Activated CD8-positive, alpha-beta T cell treated with anti-CD3 and anti-CD28 coated beads, Interleukin-2, amount 10 ng/mL, durations not matched to agents 7 days and 5 days (primary cell): Measurements from ENCODE around the gene KCNK4. TPM values are rescaled to one million over a fixed set of nuclear protein-coding genes. Genes with fewer than 3 reads are reported as not detected.

Experiments
- ATAC-seq: fragments of 150-1000 bp; cut with Tn5 transposase; one replicate; pipeline ENCODE4 v1.10.0; 2021; ENCODE audit warnings: moderate library complexity
- CTCF ChIA-PET: fragments of 350-600 bp; sonication (Branson Sonifier 250); formaldehyde crosslinking; loops from one replicate; lab custom pipeline; 2021; ENCODE audit warnings: antibody characterized with exemption; lab: Charles Lee
- POLR2A ChIA-PET: fragments of 350-600 bp; sonication (Branson Sonifier 250); formaldehyde crosslinking; loops from one replicate; lab custom pipeline; 2021; ENCODE audit warnings: antibody characterized with exemption; lab: Charles Lee
- DNase-seq: peaks from one replicate; pipeline ENCODE4 v3.0.0-alpha.2; 2020
- H3K27ac Mint-ChIP-seq: one replicate; pipeline ENCODE4 v1.8.0; 2021; ENCODE audit warnings: mild to moderate bottlenecking, mixed read lengths
- H3K27me3 Mint-ChIP-seq: one replicate; pipeline ENCODE4 v1.8.0; 2021; ENCODE audit warnings: low read depth, mixed read lengths
- H3K36me3 Mint-ChIP-seq: one replicate; pipeline ENCODE4 v1.8.0; 2021; ENCODE audit warnings: low read depth, mixed read lengths
- H3K4me1 Mint-ChIP-seq: one replicate; pipeline ENCODE4 v1.8.0; 2021; ENCODE audit warnings: low read depth, mixed read lengths
- H3K4me3 Mint-ChIP-seq: one replicate; pipeline ENCODE4 v1.8.0; 2021; ENCODE audit warnings: mild to moderate bottlenecking, mixed read lengths
- H3K9me3 Mint-ChIP-seq: one replicate; pipeline ENCODE4 v1.8.0; 2022; ENCODE audit warnings: mixed read lengths; ENCODE audit not compliant: insufficient read depth
- total RNA-seq, 2 experiments: library from RNA; stranded (reverse); gene quantifications; one replicate each; pipeline ENCODE4 v1.2.3, GENCODE V29; 2021

KCNK4 gene
- total RNA-seq, 2 experiments from 2014 or later: not detected

DNA sequence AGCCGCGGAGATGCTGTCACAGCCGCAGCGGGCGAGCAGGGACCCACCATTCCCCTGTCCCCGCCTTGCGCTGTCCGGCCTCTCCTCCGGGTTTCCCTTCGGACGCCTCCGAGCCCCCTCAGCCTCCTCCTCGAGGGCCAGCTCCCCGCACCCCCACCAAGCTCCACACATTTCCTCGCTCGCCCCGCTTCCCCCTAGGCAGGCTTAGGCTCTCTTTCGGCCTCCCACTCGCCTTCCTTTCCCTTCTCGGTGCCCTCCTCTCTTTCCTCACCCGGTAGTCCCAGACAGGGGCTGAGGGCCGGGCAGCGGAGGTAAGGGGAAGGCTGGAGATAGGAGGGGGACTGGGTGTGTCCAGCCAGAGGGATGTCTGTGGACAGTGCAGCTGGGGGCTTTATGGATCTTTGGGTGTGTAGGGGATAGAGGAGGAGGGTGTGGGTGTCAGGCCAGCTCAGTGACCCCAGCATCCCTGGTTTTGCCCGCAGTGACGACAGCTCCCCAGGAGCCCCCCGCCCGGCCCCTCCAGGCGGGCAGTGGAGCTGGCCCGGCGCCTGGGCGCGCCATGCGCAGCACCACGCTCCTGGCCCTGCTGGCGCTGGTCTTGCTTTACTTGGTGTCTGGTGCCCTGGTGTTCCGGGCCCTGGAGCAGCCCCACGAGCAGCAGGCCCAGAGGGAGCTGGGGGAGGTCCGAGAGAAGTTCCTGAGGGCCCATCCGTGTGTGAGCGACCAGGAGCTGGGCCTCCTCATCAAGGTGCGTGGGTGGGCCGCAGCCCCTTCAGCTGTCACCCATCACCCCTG lies 1.6 kb downstream of the KCNK4 start:
- no peaks in the 10 kb centered on the region for H3K9me3 Mint-ChIP-seq
- ChIA-PET CTCF (interaction anchor here (4.1 kb wide), 1 partner anchor 11 kb away, joined by 21 read pairs; the partner anchor contains the start of gene ESRRA), POLR2A (interaction anchor here (0.8 to 1.3 kb wide), 5 partner anchors 11 to 107 kb away, joined by 3 to 4 read pairs (median 3); partner anchors contain the start of genes FERMT3 and STIP1)
- peaks cover 17% of the 10 kb centered on the region for H3K4me1 Mint-ChIP-seq
- H3K27me3 Mint-ChIP-seq: peaks cover 62% of the 10 kb centered on the region
- H3K27ac Mint-ChIP-seq: no peak overlapping the region
- DNase-seq: no peak
- H3K36me3 Mint-ChIP-seq: peaks cover 2% of the 10 kb centered on the region
- ATAC-seq: peak; percentile 6
- no peak overlapping the region for H3K4me3 Mint-ChIP-seq

DNA sequence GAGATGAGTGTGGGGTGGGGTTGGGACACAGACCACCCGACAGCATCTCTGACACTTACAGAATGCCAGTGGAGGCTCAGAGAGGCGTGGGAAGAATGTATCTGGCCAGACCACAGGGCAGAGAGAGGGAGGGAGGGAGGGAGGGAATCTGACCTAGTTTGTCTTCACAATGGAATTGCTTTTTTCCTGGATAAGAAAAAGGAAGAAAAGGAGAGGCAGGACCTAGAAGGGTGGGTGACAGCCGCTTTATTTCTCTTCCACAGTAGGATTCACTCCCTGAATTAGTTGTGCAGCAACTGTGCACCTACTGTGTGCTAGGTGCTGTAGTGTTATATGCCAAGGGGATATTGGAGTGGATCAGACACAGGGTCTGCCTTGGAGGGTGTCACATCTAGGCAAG lies 3.7 kb downstream of the KCNK4 start:
- Mint-ChIP-seq H3K4me1 (peaks cover 22% of the 10 kb centered on the region), H3K9me3 (no peaks in the 10 kb centered on the region), H3K4me3 (no peak overlapping the region), H3K27ac (no peak overlapping the region), H3K27me3 (peaks cover 81% of the 10 kb centered on the region), H3K36me3 (peaks cover 2% of the 10 kb centered on the region)
- DNase-seq: no peak
- CTCF ChIA-PET: interaction anchor here (4.1 kb wide), 1 partner anchor 9 kb away, joined by 21 read pairs; the partner anchor contains the start of gene ESRRA
- ATAC-seq: no peak
- POLR2A ChIA-PET: interaction anchor here (0.6 to 0.7 kb wide), 2 partner anchors 50 to 65 kb away, joined by 3 to 8 read pairs; no protein-coding TSS in a partner anchor

DNA sequence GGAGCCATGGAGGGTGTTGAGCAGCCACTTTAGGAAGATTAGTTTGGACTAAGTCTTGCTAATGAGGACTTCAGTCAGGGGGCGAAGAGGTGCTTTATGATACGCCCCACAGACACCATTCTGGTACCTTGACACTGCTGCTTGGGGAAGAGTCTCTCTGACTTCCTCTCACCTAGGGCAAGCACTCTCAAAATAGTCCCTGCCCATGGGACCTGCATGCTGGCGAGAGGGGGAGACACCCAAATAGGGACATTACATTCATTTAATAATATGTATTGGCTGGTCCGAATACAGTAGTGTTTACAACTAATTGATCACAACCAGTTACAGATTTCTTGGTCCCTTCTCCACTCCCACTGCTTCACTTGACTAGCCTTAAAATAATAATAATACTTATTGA lies 4.7 kb downstream of the KCNK4 start:
- Mint-ChIP-seq H3K27ac (no peak overlapping the region), H3K4me1 (peaks cover 25% of the 10 kb centered on the region), H3K36me3 (peaks cover under 1% of the 10 kb centered on the region), H3K9me3 (no peaks in the 10 kb centered on the region), H3K4me3 (no peak overlapping the region), H3K27me3 (peaks cover 83% of the 10 kb centered on the region)
- CTCF ChIA-PET: interaction anchor here (1.2 to 4.1 kb wide), 3 partner anchors 8 to 150 kb away, joined by 3 to 21 read pairs (median 3); partner anchors contain the start of gene ESRRA
- POLR2A ChIA-PET: no interaction called here
- no peak for ATAC-seq
- no peak for DNase-seq

DNA sequence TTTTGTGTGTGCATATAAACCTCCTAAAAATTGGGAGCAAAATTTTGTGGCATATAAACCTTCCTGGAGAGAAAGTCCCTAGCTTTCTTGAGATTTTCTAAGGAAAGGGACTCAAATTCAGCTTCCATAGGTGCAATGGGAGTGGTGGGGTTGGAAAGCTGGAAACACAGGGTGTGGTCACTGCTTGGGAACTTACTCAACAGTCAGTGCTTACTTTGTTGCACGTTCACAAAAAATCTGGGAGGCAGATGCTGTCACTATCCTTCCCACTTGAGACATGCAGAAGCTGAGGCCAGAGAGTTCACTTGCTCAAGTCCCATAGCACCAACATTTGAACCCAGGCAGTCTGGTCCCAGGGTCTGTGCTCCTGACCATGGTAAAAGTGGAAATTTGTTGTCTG lies 5.1 kb downstream of the KCNK4 start:
- Mint-ChIP-seq H3K27me3 (peaks cover 82% of the 10 kb centered on the region), H3K27ac (no peak overlapping the region), H3K36me3 (no peaks in the 10 kb centered on the region), H3K4me1 (peaks cover 26% of the 10 kb centered on the region), H3K9me3 (no peaks in the 10 kb centered on the region), H3K4me3 (no peak overlapping the region)
- ATAC-seq (no peak), DNase-seq (no peak)
- ChIA-PET CTCF (interaction anchor here (1.2 to 4.1 kb wide), 3 partner anchors 8 to 151 kb away, joined by 3 to 21 read pairs (median 3); partner anchors contain the start of gene ESRRA), POLR2A (interaction anchor here (1.1 kb wide), 1 partner anchor 11 kb away, joined by 5 read pairs; the partner anchor contains the start of gene GPR137)

DNA sequence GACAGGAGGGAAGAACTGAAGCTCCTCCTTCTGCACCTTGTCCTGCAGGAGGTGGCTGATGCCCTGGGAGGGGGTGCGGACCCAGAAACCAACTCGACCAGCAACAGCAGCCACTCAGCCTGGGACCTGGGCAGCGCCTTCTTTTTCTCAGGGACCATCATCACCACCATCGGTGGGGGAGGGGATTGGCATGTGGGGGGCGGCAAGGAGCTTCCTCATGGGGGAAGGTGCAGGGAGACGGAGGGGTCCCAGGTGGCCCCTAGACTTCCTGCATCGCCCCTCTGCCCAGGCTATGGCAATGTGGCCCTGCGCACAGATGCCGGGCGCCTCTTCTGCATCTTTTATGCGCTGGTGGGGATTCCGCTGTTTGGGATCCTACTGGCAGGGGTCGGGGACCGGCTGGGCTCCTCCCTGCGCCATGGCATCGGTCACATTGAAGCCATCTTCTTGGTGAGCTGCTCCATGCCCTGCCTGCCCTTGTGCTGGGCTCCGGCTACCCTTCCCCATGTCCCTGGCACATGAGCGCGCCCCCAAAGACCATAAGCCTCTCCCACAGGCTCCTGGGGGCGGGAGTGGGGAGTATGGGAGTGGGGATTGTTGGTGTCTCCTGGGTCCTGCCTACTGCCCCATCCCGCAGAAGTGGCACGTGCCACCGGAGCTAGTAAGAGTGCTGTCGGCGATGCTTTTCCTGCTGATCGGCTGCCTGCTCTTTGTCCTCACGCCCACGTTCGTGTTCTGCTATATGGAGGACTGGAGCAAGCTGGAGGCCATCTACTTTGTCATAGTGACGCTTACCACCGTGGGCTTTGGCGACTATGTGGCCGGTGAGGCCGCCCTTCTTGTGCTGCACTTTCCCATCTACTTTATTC lies 6.0 kb downstream of the KCNK4 start:
- CTCF ChIA-PET: interaction anchor here (1.0 to 4.1 kb wide), 4 partner anchors 7 to 151 kb away, joined by 3 to 21 read pairs (median 3); partner anchors contain the start of genes ESRRA and FERMT3
- DNase-seq (no peak), ATAC-seq (no peak)
- Mint-ChIP-seq H3K4me1 (peaks cover 29% of the 10 kb centered on the region), H3K4me3 (no peak overlapping the region), H3K36me3 (no peaks in the 10 kb centered on the region), H3K27me3 (peaks cover 82% of the 10 kb centered on the region), H3K27ac (no peak overlapping the region), H3K9me3 (no peaks in the 10 kb centered on the region)
- POLR2A ChIA-PET: interaction anchor here (0.8 to 1.1 kb wide), 2 partner anchors 12 to 90 kb away, joined by 3 to 5 read pairs; partner anchors contain the start of gene GPR137

DNA sequence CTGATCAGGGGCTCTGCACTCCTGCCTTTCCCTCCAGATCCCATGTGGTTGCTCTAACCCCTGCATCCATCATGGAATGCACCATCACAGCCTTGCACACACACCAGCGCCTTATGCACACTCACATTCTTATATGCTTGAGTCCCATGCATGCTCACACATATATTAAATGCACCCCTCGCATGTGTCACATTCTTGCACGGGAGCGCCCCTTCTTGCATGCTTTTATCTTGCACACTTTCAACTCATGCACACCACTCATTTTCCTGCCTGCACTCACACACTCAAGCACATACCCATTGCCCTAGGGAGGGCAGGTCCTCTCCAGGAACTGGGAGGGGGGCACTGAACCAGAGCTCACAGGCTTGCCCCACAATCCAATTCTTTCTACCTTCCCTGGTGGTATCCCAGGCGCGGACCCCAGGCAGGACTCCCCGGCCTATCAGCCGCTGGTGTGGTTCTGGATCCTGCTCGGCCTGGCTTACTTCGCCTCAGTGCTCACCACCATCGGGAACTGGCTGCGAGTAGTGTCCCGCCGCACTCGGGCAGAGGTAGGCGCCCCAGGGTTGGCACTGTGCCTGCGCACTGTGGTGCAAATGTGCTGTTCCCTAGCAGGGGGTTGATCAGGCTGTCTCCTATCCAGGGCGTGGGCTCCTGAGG lies 6.7 kb downstream of the KCNK4 start:
- Mint-ChIP-seq H3K27me3 (peaks cover 76% of the 10 kb centered on the region), H3K4me1 (peaks cover 27% of the 10 kb centered on the region), H3K4me3 (no peak overlapping the region), H3K27ac (no peak overlapping the region), H3K36me3 (no peaks in the 10 kb centered on the region), H3K9me3 (no peaks in the 10 kb centered on the region)
- ChIA-PET CTCF (interaction anchor here (1.0 kb wide), 1 partner anchor 91 kb away, joined by 3 read pairs; the partner anchor contains the start of gene FERMT3), POLR2A (interaction anchor here (0.8 kb wide), 1 partner anchor 91 kb away, joined by 3 read pairs; no protein-coding TSS in a partner anchor)
- DNase-seq (no peak), ATAC-seq (no peak)

DNA sequence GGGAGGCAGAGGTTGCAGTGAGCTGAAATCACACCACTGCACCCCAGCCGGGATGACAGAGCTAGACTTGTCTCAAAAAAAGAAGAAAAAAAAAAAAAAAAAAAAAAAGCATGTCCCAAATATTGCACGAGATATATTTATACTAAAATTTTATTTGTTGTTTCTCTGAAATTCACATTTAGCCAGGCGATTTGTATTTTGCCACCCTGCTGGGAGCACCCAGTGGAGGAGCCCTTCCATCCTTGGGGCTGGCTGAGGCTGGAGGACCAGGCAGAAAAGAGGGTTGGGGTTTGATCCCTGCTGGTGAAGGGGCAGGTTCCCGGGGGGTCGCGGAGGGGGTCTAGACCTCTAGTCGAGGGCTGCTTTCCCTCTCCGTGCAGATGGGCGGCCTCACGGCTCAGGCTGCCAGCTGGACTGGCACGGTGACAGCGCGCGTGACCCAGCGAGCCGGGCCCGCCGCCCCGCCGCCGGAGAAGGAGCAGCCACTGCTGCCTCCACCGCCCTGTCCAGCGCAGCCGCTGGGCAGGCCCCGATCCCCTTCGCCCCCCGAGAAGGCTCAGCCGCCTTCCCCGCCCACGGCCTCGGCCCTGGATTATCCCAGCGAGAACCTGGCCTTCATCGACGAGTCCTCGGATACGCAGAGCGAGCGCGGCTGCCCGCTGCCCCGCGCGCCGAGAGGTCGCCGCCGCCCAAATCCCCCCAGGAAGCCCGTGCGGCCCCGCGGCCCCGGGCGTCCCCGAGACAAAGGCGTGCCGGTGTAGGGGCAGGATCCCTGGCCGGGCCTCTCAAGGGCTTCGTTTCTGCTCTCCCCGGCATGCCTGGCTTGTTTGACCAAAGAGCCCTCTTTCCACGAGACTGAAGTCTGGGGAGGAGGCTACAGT lies 8.1 kb downstream of the KCNK4 start:
- ChIA-PET CTCF (no interaction called here), POLR2A (no interaction called here)
- DNase-seq: no peak
- no peak for ATAC-seq
- Mint-ChIP-seq H3K27ac (no peak overlapping the region), H3K9me3 (no peaks in the 10 kb centered on the region), H3K27me3 (peaks cover 64% of the 10 kb centered on the region), H3K4me1 (peaks cover 35% of the 10 kb centered on the region), H3K4me3 (no peak overlapping the region), H3K36me3 (no peaks in the 10 kb centered on the region)

DNA sequence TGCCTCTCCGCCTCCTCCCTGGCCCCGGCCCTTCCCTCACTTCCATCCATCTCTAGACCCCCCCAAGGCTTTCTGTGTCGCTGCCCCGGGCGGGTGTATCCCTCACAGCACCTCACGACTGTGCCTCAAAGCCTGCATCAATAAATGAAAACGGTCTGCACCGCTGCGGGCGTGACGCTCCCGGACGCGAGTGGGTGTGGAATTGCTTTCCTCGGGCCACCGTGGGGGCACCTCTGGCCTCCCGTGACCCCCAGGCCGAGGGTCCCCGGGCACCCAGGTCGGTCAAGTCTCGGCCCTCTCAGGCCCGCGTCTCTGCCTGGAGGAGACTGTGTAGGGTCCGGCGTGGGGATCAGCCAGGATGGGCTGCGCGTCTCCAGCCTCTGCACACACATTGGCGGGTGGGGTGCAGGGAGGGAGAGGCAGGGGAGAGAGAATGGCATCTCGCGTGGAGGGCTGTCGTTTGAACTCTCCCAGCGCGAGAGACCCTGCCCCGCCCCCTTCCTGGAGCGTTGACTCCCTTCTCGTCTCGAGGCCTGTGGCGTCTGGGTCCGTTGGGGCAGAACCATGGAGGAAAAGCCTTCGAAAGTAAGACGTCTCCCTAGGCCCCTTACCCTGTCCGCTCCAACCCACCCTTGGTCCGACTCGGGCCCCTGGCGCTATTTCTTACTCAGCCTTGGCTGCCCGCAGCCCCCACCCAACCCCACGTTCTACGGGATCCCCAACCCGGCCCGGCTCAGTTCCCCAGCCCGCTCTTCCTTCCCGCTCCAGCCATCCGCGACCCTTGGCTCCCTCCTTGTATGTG lies 8.9 kb downstream of the KCNK4 start, which contains the start of gene CATSPERZ:
Gene CATSPERZ, plus strand, starts transcription at position 512 of the 802 bp plus-strand sequence. Its CDS starts 53 bp downstream, at position 565.
- DNase-seq: no peak
- no peaks in the 10 kb centered on the region for H3K36me3 Mint-ChIP-seq
- no peak within 1 kb of the TSS for H3K27ac Mint-ChIP-seq
- ATAC-seq: no peak
- peaks cover 58% of the 10 kb centered on the region for H3K27me3 Mint-ChIP-seq
- H3K4me1 Mint-ChIP-seq: peaks cover 38% of the 10 kb centered on the region
- ChIA-PET CTCF (interaction anchor here (0.8 to 5.8 kb wide), 13 partner anchors 14 to 114 kb away, joined by 3 to 165 read pairs (median 11); partner anchors contain the start of genes BAD, FERMT3, GPR137 and NUDT22), POLR2A (interaction anchor here (5.3 kb wide), 1 partner anchor 30 kb away, joined by 42 read pairs; no protein-coding TSS in a partner anchor)
- peak within 1 kb of the TSS; percentile 45 for H3K4me3 Mint-ChIP-seq
- H3K9me3 Mint-ChIP-seq: no peaks in the 10 kb centered on the region
